GM18861 (cell line): ENCODE data around the gene RERGL.
"Not testable (repeated sequence)": the region's sequence is repeated elsewhere in the genome, so short reads cannot be mapped to it uniquely, and the experiment has no call there.

Experiments used
- ATAC-seq: cut with Tn5 transposase; IDR thresholded peaks from one replicate; pipeline ENCODE4 v1.9.1; 2021; ENCODE audit not compliant: unreplicated experiment

RERGL gene

GRCh38 chr12:18090093-18090492, at the start of gene RERGL:
RERGL (minus strand) TSS chr12:18090193; CDS start chr12:18090140, 53 bp downstream.
- no peak for ATAC-seq

DNA sequence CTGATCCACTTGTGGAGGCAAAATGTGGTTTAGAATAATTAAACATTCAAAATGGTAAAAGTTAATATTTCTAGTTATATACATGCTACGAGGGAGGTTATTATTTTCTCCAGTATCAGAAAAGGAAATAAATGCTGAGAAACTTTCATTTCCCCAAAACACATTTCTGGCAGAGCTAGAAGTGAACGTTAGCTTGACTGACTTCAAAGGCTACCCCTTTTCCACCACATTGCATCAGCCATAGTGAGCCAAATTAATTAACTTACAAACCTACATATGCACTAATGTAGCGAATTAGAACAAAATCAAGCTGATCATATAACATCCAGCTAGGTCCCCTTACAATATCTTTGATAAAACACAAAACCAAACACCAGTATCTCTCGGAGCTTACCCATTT, 49.3 kb upstream of the RERGL start:
- ATAC-seq = no peak

GRCh38 chr12:18135509-18135908, 45.5 kb upstream of the RERGL start:
- ATAC-seq = no peak

DNA sequence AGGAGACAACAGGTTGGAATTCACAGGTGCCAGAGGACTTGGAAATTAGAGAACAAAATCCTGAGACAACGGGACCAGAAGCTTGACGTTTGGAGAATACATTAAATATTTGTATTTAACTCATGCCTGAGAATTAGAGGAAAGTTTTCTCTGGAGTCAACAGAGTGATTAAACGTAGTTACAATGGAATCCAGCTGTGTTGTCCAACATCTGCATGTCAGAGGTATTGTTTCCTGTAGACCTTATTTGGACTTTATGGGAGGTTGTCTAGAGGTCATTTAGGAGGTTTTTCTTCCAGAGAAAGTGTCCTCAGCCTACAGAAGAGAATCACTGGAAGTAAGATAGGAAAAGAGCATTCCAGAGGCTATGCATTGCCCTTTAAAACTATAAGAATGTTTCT, 45.1 kb upstream of the RERGL start:
- ATAC-seq = no peak

- no peak for ATAC-seq
These were observed 40.9 kb upstream of the RERGL start for GRCh38 chr12:18130851-18131250.

DNA sequence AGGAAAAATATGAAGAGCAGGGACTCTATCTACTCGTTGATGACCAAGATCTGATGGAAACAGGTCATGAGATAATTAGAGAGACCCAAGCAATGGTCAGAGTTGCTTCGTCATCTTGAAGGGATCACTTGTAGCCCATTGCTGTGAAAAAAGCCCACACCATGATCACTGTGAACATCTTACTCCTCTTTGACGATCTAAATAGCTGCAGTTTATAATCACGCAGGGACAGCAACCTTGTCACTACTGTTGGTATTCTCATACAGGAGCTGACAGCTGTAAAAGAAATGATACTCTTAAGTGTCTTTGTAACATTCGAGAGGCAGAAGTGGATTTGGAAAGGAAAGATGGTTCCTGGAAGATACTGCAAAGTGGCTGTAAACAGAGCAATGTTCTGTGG, 33.7 kb upstream of the RERGL start:
- no peak for ATAC-seq

GRCh38 chr12:18120899-18121298, 30.9 kb upstream of the RERGL start:
- ATAC-seq = no peak

GRCh38 chr12:18108611-18109010, 18.6 kb upstream of the RERGL start:
- no peak for ATAC-seq

GRCh38 chr12:18103624-18104023, 13.6 kb upstream of the RERGL start:
- no peak for ATAC-seq

DNA sequence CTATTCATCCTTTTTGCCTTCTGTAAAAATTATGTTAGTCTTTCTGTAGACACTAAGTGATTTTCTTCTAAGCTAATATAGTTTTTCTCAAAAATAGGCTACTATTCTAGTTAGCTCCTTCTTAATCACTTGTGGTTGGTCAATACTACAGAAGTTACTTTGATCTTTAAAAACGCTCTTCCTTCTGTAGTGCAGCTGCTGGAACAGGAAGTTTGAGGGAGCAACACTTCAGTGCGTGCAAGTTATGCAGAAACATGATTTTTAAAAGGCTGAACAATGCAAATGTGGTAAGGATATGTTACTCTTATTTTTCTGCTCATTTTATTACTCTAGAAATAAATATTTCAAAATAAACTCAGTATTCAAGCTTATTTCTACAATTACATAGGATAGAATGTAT, 11.1 kb upstream of the RERGL start:
- ATAC-seq = no peak

DNA sequence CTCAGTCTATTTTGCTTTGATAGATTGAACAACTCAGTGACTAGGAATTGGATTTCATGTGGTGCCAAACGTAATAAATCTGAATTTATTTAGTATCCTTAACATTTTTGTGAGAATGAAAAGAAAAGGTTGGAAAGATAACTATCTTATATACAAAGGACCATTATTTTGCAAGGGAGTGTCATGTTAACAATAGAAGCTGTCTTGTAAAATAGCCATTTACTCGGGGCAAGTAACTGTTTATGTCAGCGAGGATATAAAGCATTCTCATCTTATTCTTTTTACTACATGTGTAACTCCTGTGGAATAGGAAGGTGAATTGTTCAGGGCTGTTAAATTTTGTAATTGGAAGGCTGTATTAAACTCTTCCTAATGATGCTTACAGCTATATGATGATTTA, 5.9 kb downstream of the RERGL start:
- ATAC-seq = no peak

DNA sequence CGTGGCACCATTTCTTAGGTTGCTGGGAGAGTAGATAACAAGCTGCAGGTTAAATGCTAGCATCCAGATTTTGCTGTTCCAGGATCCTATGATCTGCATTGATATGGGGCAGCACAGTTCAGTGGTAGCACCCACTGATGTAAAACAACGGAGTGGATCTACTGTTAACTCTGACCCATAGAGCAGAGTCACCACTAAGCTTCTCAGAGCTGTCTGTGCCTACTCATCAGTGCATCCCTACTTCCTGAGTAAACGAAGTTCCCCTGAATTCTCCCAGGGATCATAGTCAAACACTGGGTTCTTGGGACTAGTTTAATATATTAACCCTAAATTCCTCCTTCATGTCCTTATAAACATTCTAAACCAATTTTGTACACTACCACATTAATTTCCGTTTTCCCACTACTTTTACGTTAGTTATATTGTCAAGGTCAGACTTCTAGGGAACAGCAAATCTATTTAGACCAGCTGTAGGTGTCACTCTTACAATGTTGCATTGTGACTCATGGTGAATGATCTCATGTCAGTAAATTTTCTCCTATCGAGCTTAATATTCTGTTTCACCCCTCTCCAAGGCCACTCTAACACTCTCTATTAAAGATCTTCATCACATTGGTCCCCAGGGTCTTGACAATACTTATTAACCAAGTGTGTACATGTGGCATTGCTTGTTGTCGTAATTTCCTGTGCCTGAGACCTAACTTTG, 10.3 kb downstream of the RERGL start:
- no peak for ATAC-seq

- ATAC-seq = no peak
These were observed 16.0 kb downstream of the RERGL start for GRCh38 chr12:18074001-18074400.

DNA sequence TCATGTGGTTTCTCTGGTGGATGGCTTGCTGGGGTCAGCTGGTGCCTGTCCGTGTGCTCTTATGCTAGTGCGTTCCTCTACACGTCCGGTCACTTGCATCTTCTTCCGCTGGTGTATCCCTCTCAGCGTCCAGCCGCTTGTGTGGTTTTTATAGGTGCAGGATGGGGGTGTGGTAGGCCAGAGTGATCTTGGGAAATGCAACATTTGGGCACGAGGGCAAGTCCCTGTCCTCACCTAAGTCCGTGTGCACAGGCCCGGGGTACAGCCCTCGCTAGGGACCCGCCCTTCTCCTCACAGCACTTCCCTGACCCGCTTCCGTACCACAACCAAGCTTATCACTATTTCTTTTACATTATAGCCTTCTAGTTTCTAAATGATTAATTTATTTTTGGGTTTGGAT, 17.3 kb downstream of the RERGL start:
- no peak for ATAC-seq

- ATAC-seq = no peak
These were observed 18.7 kb downstream of the RERGL start for GRCh38 chr12:18071336-18071735.

GRCh38 chr12:18068355-18068754, 21.6 kb downstream of the RERGL start:
- ATAC-seq = no peak

DNA sequence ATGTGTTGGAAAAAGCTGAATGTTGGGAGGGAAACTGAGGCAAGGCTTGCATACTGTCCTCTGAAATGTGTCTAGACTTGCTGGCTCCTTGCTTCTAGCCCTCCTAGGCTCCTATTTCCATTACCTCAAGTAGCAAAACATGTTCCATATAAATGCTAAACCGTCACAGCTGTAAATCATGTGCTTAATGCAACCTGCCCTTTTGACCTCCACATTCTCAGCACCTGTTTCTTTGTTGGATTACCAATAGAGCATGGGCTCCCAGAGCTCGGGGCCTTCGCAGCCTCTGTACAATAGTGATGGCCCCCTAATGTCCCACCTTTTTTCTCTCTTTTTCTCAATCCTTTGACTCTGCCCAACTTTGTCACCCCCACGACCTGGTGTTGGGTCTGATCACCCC, 23.3 kb downstream of the RERGL start:
- no peak for ATAC-seq

DNA sequence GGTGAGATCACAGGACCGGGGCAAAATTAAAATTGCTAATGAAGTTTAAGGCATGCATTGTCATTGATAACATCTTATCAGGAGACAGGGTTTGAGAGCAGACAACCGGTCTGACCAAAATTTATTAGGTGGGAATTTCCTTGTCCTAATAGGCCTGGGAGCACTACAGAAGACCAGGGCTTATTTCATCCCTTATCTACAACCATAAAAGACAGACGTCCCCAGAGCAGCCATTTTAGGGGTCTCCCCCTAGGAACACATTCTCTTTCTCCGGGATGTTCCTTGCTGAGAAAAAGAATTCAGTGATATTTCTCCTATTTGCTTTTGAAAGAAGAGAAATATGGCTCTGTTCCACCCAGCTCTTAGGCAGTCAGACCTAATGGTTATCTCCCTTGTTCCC, 27.1 kb downstream of the RERGL start:
- ATAC-seq = not testable (repeated sequence)

- no peak for ATAC-seq
These were observed 32.9 kb downstream of the RERGL start for GRCh38 chr12:18057051-18057450.

GRCh38 chr12:18054925-18055619, 34.9 kb downstream of the RERGL start:
- ATAC-seq = no peak

GRCh38 chr12:18045446-18045992, 44.5 kb downstream of the RERGL start:
- ATAC-seq = no peak

GRCh38 chr12:18040060-18040742, 49.8 kb downstream of the RERGL start:
- not testable (repeated sequence) for ATAC-seq
